ENCODE data around the gene HNRNPK. TPM values are rescaled to one million over a fixed set of nuclear protein-coding genes. Genes with fewer than 3 reads are reported as not detected.

The HNRNPK gene
- total and polyA plus RNA-seq, 2 of the 13 experiments (the other 11 are each of a cell fraction or from before 2014, with no cell fraction given) = 321 to 712 TPM

GRCh38 chr9:83992407-83992806 lies 12.4 kb upstream of the HNRNPK start (continued):
- TF ChIP-seq RARA (CRISPR knock-in tag; IDR thresholded peaks at IDR 0.05) = peak; percentile 81
- TF ChIP-seq ZNF619 (CRISPR knock-in tag; IDR thresholded peaks at IDR 0.05) = no peak
- TF ChIP-seq, protein P1, sequence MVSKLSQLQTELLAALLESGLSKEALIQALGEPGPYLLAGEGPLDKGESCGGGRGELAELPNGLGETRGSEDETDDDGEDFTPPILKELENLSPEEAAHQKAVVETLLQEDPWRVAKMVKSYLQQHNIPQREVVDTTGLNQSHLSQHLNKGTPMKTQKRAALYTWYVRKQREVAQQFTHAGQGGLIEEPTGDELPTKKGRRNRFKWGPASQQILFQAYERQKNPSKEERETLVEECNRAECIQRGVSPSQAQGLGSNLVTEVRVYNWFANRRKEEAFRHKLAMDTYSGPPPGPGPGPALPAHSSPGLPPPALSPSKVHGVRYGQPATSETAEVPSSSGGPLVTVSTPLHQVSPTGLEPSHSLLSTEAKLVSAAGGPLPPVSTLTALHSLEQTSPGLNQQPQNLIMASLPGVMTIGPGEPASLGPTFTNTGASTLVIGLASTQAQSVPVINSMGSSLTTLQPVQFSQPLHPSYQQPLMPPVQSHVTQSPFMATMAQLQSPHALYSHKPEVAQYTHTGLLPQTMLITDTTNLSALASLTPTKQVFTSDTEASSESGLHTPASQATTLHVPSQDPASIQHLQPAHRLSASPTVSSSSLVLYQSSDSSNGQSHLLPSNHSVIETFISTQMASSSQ (IDR thresholded peaks at IDR 0.05; ENCODE audit: low read depth) = peak; percentile 23; the same call in 1 of the 2 replicates
- TF ChIP-seq, protein P1 (CRISPR knock-in tag; IDR thresholded peaks at IDR 0.05; ENCODE audit: borderline replicate concordance) = no peak
- no peak for TF ChIP-seq ZNF563 (CRISPR knock-in tag; IDR thresholded peaks at IDR 0.05)
- no peak for TF ChIP-seq JUNB (CRISPR knock-in tag; IDR thresholded peaks at IDR 0.05; ENCODE audit: borderline replicate concordance)
- TF ChIP-seq FIP1L1 (IDR thresholded peaks at IDR 0.05; ENCODE audit: borderline replicate concordance, insufficient read depth, low read depth, low read length) = no peak
- TF ChIP-seq IKZF1 (IDR thresholded peaks at IDR 0.05) = no peak
- TF ChIP-seq TCF12 (IDR thresholded peaks at IDR 0.05) = no peak
- no peak for TF ChIP-seq TCF12 (CRISPR knock-in tag; IDR thresholded peaks at IDR 0.05)
- TF ChIP-seq KLF9 (CRISPR knock-in tag; IDR thresholded peaks at IDR 0.05; ENCODE audit: low read depth) = no peak
- TF ChIP-seq ZNF234 (CRISPR knock-in tag; conservative IDR thresholded peaks at IDR 0.05) = no peak
- TF ChIP-seq GMEB2 (CRISPR knock-in tag; IDR thresholded peaks at IDR 0.05; ENCODE audit: low read depth) = no peak
- TF ChIP-seq PRDM15 (CRISPR knock-in tag; IDR thresholded peaks at IDR 0.05) = no peak
- no peak for TF ChIP-seq CREM (IDR thresholded peaks at IDR 0.05)
- TF ChIP-seq CREM (CRISPR knock-in tag; IDR thresholded peaks at IDR 0.05) = no peak
- TF ChIP-seq HIVEP1 (CRISPR knock-in tag; IDR thresholded peaks at IDR 0.05) = no peak

Measured in HepG2 (cell line).